Measurements from ENCODE around the gene TBC1D4. TPM values are rescaled to one million over a fixed set of nuclear protein-coding genes. Genes with fewer than 3 reads are reported as not detected.

Gene TBC1D4
- total RNA-seq, 1 donor from 2014 or later: 25.6 TPM

DNA sequence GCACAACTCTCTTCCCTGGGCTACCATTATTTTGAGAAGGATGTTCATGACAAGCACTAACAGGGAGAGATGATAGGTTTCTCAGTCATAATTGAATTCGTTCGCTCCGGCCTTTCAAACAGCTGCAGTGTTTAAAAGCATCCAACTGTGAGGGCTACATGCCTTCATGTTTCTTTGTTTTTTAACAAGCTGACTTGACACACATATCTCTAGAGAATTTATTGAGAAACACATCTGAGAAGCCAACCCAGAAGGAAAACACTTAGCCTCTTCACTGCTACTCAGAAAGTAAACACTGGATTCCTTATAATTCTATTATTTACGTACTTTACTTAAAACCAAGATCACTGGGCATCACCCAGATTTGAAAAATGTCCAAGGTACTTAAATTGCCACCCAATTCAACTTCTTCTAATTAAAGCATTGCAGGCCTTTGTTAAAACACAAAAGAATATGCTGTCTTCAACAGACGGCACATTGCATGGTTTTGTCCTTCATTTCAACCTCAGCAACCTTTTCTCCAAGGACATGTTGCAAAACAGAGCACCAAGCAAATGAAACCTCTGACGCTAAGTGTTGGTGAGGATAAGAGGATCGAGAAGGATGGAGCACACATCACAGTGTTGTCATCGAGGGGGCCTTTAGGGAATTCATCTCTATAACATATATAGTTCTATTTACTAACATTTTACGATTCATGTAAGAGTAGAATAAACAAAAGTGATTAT lies 75.8 kb downstream of the TBC1D4 start:
- no peaks in the 10 kb centered on the region for H3K9me3 Mint-ChIP-seq (ENCODE audit: unreplicated experiment)
- H3K79me2 ChIP-seq (ENCODE audit: insufficient read depth, low read length): peaks cover 10% of the 10 kb centered on the region
- peak; percentile 8 for DNase-seq (ENCODE audit: low read depth)
- H3K4me3 ChIP-seq (ENCODE audit: insufficient read depth, low read depth, low read length): no peak overlapping the region
- TF ChIP-seq EZH2 (IDR thresholded peaks at IDR 0.05; ENCODE audit: insufficient read depth, low read length): no peak
- TF ChIP-seq, protein P1, sequence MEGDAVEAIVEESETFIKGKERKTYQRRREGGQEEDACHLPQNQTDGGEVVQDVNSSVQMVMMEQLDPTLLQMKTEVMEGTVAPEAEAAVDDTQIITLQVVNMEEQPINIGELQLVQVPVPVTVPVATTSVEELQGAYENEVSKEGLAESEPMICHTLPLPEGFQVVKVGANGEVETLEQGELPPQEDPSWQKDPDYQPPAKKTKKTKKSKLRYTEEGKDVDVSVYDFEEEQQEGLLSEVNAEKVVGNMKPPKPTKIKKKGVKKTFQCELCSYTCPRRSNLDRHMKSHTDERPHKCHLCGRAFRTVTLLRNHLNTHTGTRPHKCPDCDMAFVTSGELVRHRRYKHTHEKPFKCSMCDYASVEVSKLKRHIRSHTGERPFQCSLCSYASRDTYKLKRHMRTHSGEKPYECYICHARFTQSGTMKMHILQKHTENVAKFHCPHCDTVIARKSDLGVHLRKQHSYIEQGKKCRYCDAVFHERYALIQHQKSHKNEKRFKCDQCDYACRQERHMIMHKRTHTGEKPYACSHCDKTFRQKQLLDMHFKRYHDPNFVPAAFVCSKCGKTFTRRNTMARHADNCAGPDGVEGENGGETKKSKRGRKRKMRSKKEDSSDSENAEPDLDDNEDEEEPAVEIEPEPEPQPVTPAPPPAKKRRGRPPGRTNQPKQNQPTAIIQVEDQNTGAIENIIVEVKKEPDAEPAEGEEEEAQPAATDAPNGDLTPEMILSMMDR (IDR thresholded peaks at IDR 0.05; ENCODE audit: insufficient read depth, low read depth, low read length): no peak
- no peaks in the 10 kb centered on the region for H3K27me3 Mint-ChIP-seq (ENCODE audit: low read depth, unreplicated experiment)
- no peaks in the 10 kb centered on the region for H3K9me3 ChIP-seq (ENCODE audit: insufficient read depth, low read depth, low read length)
- FAIRE-seq: no peak
- no peak overlapping the region for H3K4me2 ChIP-seq (ENCODE audit: low read length)
- no peaks in the 10 kb centered on the region for H3K4me1 ChIP-seq (ENCODE audit: insufficient read depth, low read length)
- H3K4me1 Mint-ChIP-seq (ENCODE audit: low read depth, unreplicated experiment): peaks cover 8% of the 10 kb centered on the region
- peaks cover 24% of the 10 kb centered on the region for H4K20me1 ChIP-seq (ENCODE audit: insufficient read depth, low read length)
- no peak overlapping the region for H3K27ac Mint-ChIP-seq (ENCODE audit: unreplicated experiment)
- H3K27ac ChIP-seq (ENCODE audit: low read depth, low read length): no peak overlapping the region
- H2AFZ ChIP-seq (ENCODE audit: low read depth, low read length): no peak overlapping the region
- no peaks in the 10 kb centered on the region for H3K36me3 Mint-ChIP-seq (ENCODE audit: low read depth, unreplicated experiment)
- H3K9ac ChIP-seq (ENCODE audit: low read length): no peak overlapping the region
- H3K36me3 ChIP-seq (ENCODE audit: insufficient read depth, low read length): no peaks in the 10 kb centered on the region
- H3K27me3 ChIP-seq (ENCODE audit: insufficient read depth, low read length): no peaks in the 10 kb centered on the region
- no peak overlapping the region for H3K4me3 Mint-ChIP-seq (ENCODE audit: unreplicated experiment)

DNA sequence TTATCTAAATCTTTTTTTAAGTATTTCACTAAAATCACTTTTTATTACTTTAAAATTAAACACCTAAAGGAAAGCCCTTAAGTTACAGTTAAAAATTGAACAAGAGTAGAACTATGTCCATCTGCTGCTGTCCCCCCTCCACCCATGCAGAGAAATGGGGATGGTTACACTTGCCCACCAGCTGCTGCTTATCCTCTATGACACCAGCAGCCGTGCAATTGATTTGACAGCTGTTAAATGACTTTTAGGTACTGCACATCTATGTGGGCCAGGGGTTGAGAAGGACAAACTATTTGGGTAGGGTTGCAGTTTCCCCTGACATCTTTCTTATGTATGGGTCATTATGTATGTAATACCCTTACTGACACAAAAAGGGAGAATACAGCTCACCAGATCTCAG lies 77.2 kb downstream of the TBC1D4 start:
- H3K27me3 ChIP-seq (ENCODE audit: insufficient read depth, low read length): no peaks in the 10 kb centered on the region
- Mint-ChIP-seq H3K36me3 (ENCODE audit: low read depth, unreplicated experiment) (no peaks in the 10 kb centered on the region), H3K9me3 (ENCODE audit: unreplicated experiment) (no peaks in the 10 kb centered on the region), H3K4me1 (ENCODE audit: low read depth, unreplicated experiment) (peaks cover 8% of the 10 kb centered on the region), H3K27ac (ENCODE audit: unreplicated experiment) (no peak overlapping the region), H3K4me3 (ENCODE audit: unreplicated experiment) (no peak overlapping the region), H3K27me3 (ENCODE audit: low read depth, unreplicated experiment) (no peaks in the 10 kb centered on the region)
- H3K9me3 ChIP-seq (ENCODE audit: insufficient read depth, low read depth, low read length): no peaks in the 10 kb centered on the region
- H3K4me3 ChIP-seq (ENCODE audit: insufficient read depth, low read depth, low read length): no peak overlapping the region
- no peak overlapping the region for H3K9ac ChIP-seq (ENCODE audit: low read length)
- H3K27ac ChIP-seq (ENCODE audit: low read depth, low read length): no peak overlapping the region
- H3K79me2 ChIP-seq (ENCODE audit: insufficient read depth, low read length): peaks cover 10% of the 10 kb centered on the region
- peaks cover 25% of the 10 kb centered on the region for H4K20me1 ChIP-seq (ENCODE audit: insufficient read depth, low read length)
- no peaks in the 10 kb centered on the region for H3K36me3 ChIP-seq (ENCODE audit: insufficient read depth, low read length)
- H3K4me1 ChIP-seq (ENCODE audit: insufficient read depth, low read length): peaks cover 3% of the 10 kb centered on the region
- no peak for TF ChIP-seq EZH2 (IDR thresholded peaks at IDR 0.05; ENCODE audit: insufficient read depth, low read length)
- TF ChIP-seq, protein P1 (IDR thresholded peaks at IDR 0.05; ENCODE audit: insufficient read depth, low read depth, low read length): no peak
- FAIRE-seq (no peak), DNase-seq (ENCODE audit: low read depth) (no peak)
- no peak overlapping the region for H2AFZ ChIP-seq (ENCODE audit: low read depth, low read length)
- H3K4me2 ChIP-seq (ENCODE audit: low read length): no peak overlapping the region

DNA sequence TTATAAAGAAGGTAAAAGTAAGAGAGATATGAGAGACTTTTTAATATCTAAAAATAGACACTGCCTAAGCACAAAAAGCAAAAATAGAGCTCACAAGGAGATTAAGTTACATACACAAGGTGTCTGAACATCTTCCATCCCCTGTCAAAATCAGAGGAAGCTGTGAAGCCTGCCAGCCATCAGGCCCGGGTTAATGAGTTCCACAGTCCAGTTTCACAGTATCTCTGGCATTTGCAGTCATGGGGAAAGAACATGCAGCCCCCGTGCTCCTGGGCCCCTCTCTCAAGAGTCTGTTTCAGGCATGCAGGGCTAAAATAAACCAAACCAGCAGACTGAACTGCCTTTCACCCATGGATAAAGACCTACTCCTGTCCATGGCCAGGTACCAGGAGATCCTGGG lies 79.2 kb downstream of the TBC1D4 start:
- no peak overlapping the region for H3K4me2 ChIP-seq (ENCODE audit: low read length)
- TF ChIP-seq EZH2 (IDR thresholded peaks at IDR 0.05; ENCODE audit: insufficient read depth, low read length): no peak
- TF ChIP-seq, protein P1 (IDR thresholded peaks at IDR 0.05; ENCODE audit: insufficient read depth, low read depth, low read length): no peak
- Mint-ChIP-seq H3K27ac (ENCODE audit: unreplicated experiment) (no peak overlapping the region), H3K36me3 (ENCODE audit: low read depth, unreplicated experiment) (peaks cover 2% of the 10 kb centered on the region), H3K4me1 (ENCODE audit: low read depth, unreplicated experiment) (peaks cover 8% of the 10 kb centered on the region), H3K4me3 (ENCODE audit: unreplicated experiment) (no peak overlapping the region), H3K9me3 (ENCODE audit: unreplicated experiment) (peaks cover 7% of the 10 kb centered on the region), H3K27me3 (ENCODE audit: low read depth, unreplicated experiment) (no peaks in the 10 kb centered on the region)
- no peak overlapping the region for H2AFZ ChIP-seq (ENCODE audit: low read depth, low read length)
- no peak overlapping the region for H3K9ac ChIP-seq (ENCODE audit: low read length)
- H3K4me1 ChIP-seq (ENCODE audit: insufficient read depth, low read length): peaks cover 3% of the 10 kb centered on the region
- H3K9me3 ChIP-seq (ENCODE audit: insufficient read depth, low read depth, low read length): peaks cover 3% of the 10 kb centered on the region
- no peaks in the 10 kb centered on the region for H3K27me3 ChIP-seq (ENCODE audit: insufficient read depth, low read length)
- no peak overlapping the region for H3K4me3 ChIP-seq (ENCODE audit: insufficient read depth, low read depth, low read length)
- FAIRE-seq: no peak
- H3K36me3 ChIP-seq (ENCODE audit: insufficient read depth, low read length): no peaks in the 10 kb centered on the region
- peaks cover 25% of the 10 kb centered on the region for H4K20me1 ChIP-seq (ENCODE audit: insufficient read depth, low read length)
- H3K27ac ChIP-seq (ENCODE audit: low read depth, low read length): no peak overlapping the region
- DNase-seq (ENCODE audit: low read depth): no peak
- peaks cover 10% of the 10 kb centered on the region for H3K79me2 ChIP-seq (ENCODE audit: insufficient read depth, low read length)

Data from astrocyte (in vitro differentiated cells and primary cell).